ENCODE results near the gene ZNF766.
"Not testable (repeated sequence)": the region's sequence is repeated elsewhere in the genome, so short reads cannot be mapped to it uniquely, and the experiment has no call there.

ZNF766 gene

DNA sequence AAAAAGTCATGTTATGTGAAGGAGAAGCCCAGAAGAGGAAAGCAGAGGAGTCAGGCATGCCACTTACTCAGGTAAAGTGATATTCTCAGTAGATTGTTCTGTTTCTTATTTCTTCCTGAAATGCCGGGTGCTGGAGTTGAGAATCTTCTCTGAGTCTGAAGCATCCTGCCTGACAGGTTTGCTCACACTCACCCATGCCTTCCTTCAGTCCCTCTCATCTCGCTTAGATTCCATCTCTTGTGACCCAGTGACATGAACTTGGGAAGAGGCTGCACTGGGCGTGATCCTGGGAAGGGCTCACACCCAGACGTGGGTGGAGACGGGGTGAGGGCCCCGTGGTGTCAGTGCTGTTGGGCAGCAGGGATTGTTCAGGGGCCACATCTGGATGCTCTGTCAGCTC is 8.1 kb downstream of the ZNF766 start:
- no peak for DNase-seq

GRCh38 chr19:52286256-52286655 is 16.9 kb downstream of the ZNF766 start:
- DNase-seq = no peak

- no peak for DNase-seq
These were observed 22.4 kb downstream of the ZNF766 start for GRCh38 chr19:52291781-52292180.

DNA sequence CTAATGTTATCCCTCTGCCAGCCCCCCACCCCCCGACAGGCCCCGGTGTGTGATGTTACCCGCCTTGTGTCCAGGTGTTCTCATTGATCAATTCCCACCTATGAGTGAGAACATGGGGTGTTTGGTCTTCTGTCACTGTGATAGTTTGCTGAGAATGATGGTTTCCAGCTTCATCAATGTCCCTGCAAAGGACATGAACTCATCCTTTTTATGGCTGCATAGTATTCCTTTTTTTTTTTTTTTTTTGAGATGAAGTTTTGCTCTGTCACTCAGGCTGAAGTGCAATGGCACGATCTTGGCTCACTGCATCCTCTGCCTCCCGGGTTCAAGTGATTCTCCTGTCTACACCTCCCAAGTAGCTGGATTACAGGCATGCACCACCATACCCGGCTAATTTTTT is 23.6 kb downstream of the ZNF766 start:
- not testable (repeated sequence) for DNase-seq

DNA sequence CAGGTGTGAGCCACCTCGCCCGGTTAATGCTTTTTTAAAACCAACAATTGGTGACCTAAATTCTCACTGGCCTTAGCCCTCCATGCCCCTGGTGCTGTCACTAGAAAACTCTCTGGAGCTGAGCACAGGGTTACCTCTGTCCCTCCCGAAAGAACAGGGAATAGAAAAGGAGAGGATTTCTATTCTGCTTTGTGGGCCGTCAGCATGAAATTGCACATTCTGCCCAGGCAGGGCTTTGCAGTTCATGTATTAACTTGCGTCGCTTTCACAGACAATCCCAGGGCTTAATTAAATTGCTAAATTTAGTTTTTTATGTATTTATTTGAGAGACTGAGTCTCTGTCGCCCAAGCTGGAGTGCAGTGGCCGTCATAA is 27.0 kb downstream of the ZNF766 start:
- DNase-seq = no peak

DNA sequence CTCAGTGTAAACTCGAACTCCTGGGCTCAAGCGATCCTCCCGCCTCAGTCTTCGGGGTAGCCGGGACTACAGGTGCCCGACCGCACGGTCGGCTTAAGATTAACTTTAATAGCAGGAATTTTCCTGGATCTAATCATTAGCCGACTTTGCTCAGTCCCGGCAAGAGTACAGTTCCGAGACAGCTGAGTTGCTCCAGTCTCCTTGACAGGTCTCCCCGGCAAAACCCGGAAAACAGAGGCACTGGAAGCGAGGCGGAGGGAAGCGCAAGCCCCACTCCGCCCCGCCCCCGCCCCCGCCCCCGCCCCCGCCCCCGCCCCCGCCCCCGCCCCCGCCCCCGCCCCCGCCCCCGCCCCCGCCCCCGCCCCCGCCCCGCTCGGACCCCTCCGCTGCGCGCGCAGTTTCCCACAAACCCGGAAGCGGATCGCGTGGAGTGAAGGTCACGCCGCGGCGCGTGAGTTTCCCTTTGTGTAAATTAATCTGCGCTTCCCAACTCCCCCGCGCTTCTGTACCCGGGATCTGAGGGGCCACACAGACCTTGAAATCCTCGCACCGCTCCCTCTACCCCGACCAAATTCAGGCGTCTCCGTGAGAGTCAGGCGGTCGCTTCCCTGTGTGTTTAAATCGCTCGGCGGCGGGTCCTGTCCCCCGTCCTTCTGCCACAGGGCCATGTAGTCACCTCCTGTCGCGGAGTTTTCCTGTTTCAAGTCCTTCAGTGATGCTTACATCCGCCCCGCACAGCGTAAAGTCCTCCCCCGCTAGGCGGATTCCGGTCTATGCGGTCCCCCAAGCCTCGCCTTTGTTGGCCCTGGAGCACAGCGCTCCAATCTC is 27.6 kb downstream of the ZNF766 start, which contains the start of gene ZNF480:
ZNF480 (plus strand) TSS at position 397 of the 828 bp plus-strand sequence. CDS start 3,244 bp downstream, outside the sequence.
- DNase-seq = no peak

- DNase-seq = no peak
These were observed 28.4 kb downstream of the ZNF766 start for GRCh38 chr19:52297601-52298364.

GRCh38 chr19:52307275-52307674 is 37.9 kb downstream of the ZNF766 start:
- no peak for DNase-seq

DNA sequence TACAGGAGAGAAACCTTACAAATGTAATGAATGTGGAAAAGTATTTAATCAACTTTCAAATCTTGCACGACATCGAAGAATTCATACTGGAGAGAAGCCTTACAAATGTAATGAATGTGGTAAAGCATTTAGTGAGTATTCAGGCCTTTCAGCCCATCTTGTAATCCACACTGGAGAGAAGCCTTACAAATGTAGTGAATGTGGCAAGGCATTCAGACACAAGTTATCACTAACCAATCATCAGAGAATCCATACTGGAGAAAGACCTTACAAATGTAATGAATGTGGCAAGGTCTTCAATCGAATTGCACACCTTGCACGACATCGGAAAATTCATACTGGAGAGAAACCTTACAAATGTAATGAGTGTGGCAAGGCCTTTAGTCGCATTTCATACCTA is 53.0 kb downstream of the ZNF766 start:
- DNase-seq = no peak

GRCh38 chr19:52331757-52332156 is 62.4 kb downstream of the ZNF766 start:
- DNase-seq = no peak

DNA sequence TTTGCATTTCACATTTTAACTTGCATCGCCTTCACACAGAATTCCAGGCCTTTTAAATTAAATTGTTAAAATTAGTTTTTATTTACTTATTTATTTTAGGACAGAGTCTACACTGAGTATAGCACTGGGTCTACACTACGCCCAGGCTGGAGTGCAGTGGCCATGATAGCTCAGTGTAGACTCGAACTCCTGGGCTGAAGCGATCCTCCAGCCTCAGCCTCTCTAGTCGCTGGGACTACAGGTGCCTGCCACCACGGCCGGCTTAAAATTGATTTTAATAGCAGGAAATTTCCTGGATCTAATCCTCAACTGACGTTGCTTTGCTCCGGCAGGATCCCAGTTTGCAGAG is 66.4 kb downstream of the ZNF766 start:
- DNase-seq = no peak

DNA sequence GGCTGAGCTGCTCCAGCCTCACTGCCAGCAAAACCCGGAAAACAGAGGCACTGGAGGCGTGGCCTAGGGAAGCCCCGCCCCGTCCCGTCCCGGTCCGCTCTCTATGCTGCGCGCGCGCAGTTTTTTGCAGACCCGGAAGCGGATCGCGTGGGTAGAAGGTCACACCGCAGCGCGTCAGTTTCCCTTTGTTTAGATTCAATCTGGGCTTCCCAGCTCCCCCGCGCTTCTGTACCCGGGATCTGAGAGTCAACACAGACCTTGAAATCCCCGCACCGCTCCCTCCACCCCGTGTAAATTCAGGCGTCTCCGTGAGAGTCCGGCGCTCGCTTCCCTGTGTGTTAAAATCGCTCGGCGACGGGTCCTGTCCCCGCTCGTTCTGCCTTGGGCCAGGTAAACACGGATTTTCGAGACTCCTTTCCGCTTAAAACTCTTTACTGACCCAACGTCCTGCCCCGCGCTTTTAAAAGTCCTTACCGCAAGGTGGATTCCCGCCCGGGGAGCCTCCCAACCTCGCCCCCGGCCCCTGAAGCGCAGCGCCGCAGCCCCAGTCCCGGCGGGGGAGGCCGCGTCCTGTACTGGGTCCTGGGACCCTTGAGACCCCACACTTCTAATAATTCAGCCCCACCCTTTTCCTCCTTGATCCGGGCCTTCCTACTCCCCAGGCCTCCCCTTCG is 66.9 kb downstream of the ZNF766 start, which contains the start of gene ZNF610:
ZNF610 (plus strand) TSS at position 127 of the 674 bp plus-strand sequence. CDS start 12,930 bp downstream, outside the sequence.
- no peak for DNase-seq

DNA sequence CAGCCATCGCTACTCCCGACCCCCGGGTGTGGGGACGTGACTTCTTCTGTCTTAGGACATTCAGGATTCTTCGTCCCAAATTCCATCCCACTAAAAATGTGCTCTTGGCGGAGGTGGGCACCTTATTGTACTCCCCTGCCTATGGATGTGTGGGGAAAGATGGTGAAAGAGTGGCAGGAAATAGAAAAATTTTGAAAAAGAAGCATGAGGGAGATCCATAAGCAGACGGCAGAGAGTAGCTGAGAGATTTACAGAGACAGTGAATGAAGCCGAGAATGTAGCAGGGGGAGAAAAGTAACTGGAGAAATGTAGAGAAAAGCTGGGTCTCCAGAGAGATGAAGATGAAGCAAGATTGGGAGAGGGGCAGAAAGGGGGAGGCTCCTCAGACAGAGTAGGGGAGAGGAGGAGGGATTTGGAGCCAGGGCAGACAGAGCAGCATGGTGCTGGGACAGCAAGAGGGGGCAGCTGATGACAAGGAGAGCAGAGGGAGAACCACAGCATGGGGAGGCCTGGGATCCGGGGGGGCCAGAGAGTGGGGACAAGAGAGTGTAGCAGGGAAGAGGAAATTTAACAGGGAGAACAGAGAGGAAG is 67.5 kb downstream of the ZNF766 start:
- no peak for DNase-seq

- DNase-seq = not testable (repeated sequence)
These were observed 69.6 kb downstream of the ZNF766 start for GRCh38 chr19:52339022-52339421.

DNA sequence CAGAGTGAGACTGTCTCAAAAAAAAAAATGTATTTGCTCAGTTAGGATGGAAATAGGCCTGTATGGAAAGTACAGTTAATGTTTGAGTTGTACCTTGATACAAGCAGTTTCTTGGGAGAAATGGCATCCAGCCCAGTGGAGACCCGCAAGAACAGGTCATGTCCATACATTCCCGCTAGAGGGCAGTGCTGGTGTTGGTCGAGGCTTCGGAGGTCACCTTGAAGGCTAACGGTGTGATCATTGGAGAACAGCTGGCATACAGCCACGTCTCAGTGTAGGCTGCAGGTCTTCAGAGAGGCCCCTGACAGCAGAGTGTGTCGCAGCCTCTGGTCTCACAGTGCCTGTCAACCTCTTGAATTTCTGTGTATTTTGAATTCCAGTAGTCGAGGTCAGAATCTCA is 74.2 kb downstream of the ZNF766 start:
- no peak for DNase-seq

DNA sequence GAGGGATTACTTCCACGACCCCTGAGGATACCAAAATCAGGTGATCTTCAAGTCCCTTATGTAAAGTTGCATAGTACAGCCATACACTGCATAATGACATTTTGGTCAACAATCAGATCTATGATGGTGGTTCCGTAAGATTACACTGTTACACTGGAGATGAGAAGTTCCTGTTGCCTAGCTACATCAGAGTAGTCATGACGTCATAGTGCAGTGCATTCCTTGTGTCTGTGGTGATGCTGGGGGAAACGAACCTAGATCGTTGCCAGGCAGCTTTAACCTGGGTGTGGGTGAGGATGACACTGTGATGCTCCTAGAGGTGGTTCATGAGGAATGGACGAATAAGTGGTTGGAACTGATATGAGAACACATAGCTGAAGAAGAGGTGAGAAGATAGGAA is 75.8 kb downstream of the ZNF766 start:
- no peak for DNase-seq

Measured in SIG-M5 (cell line).